GM21528 (cell line): ENCODE data around the gene FAM43B.
"Not testable (repeated sequence)": the region's sequence is repeated elsewhere in the genome, so short reads cannot be mapped to it uniquely, and the experiment has no call there.

ENCODE experiments used
- ATAC-seq: cut with Tn5 transposase; IDR thresholded peaks from one replicate; pipeline ENCODE4 v1.9.1; 2021; ENCODE audit warnings: mild to moderate bottlenecking, moderate library complexity; ENCODE audit not compliant: unreplicated experiment, low FRiP score

FAM43B gene

GRCh38 chr1:20551945-20552727 is at the start of gene FAM43B:
Gene FAM43B (plus strand): TSS chr1:20552573. CDS start chr1:20552974, 401 bp downstream.
- ATAC-seq, result no peak

GRCh38 chr1:20505488-20505887 is 46.9 kb upstream of the FAM43B start:
- ATAC-seq, result no peak

- ATAC-seq, result peak; percentile 20
Measured at GRCh38 chr1:20507248-20507563, 45.2 kb upstream of the FAM43B start.

- peak; percentile 84 for ATAC-seq
Measured at GRCh38 chr1:20507564-20508410, 44.6 kb upstream of the FAM43B start, which contains the start of gene MUL1. Gene MUL1 (minus strand): TSS chr1:20508151. CDS start chr1:20508024, 127 bp downstream.

GRCh38 chr1:20508411-20508771 is 44.0 kb upstream of the FAM43B start:
- ATAC-seq, result no peak

- ATAC-seq, result no peak
Measured at GRCh38 chr1:20511518-20512428, 40.6 kb upstream of the FAM43B start.

- not testable (repeated sequence) for ATAC-seq
Measured at GRCh38 chr1:20519609-20520262, 32.6 kb upstream of the FAM43B start.

GRCh38 chr1:20521960-20522861 is 30.2 kb upstream of the FAM43B start:
- ATAC-seq, result no peak

GRCh38 chr1:20526267-20526666 is 26.1 kb upstream of the FAM43B start:
- ATAC-seq, result no peak

GRCh38 chr1:20528221-20528620 is 24.2 kb upstream of the FAM43B start:
- no peak for ATAC-seq

GRCh38 chr1:20530306-20530705 is 22.1 kb upstream of the FAM43B start:
- no peak for ATAC-seq

GRCh38 chr1:20530901-20531300 is 21.5 kb upstream of the FAM43B start:
- ATAC-seq, result no peak

GRCh38 chr1:20533635-20534034 is 18.7 kb upstream of the FAM43B start:
- ATAC-seq, result no peak

- ATAC-seq, result no peak
Measured at GRCh38 chr1:20534659-20535417, 17.5 kb upstream of the FAM43B start.

- ATAC-seq, result no peak
Measured at GRCh38 chr1:20538227-20538626, 14.1 kb upstream of the FAM43B start.

GRCh38 chr1:20538760-20539551 is 13.4 kb upstream of the FAM43B start:
- ATAC-seq, result no peak

GRCh38 chr1:20540281-20540680 is 12.1 kb upstream of the FAM43B start:
- no peak for ATAC-seq

- no peak for ATAC-seq
Measured at GRCh38 chr1:20546637-20547036, 5.7 kb upstream of the FAM43B start.
